Adipocyte (in vitro differentiated cells): ENCODE results near the gene PLCB4.

Experiments used
- DNase-seq: peaks from one replicate; pipeline ENCODE4 v3.0.0-alpha.2; 2015; ENCODE audit warnings: low read depth
- H3K27me3 ChIP-seq: replicated peaks from 2 replicates; pipeline ENCODE4 v1.7.0; 2013; ENCODE audit warnings: mild to moderate bottlenecking, low read length, moderate library complexity; ENCODE audit not compliant: control insufficient read depth, insufficient read depth
- H3K36me3 ChIP-seq: 2 replicates; pipeline ENCODE4 v1.7.0; 2013; ENCODE audit warnings: low read length, mild to moderate bottlenecking, moderate library complexity; ENCODE audit not compliant: control insufficient read depth, insufficient read depth, severe bottlenecking
- H3K4me1 ChIP-seq: 2 replicates; pipeline ENCODE4 v1.7.0; 2013; ENCODE audit warnings: mild to moderate bottlenecking, low read length, moderate library complexity; ENCODE audit not compliant: control insufficient read depth, insufficient read depth
- H3K4me3 ChIP-seq: 2 replicates; pipeline ENCODE4 v1.7.0; 2013; ENCODE audit warnings: mild to moderate bottlenecking, low read length, moderate library complexity
- H3K9ac ChIP-seq: 2 replicates; pipeline ENCODE4 v1.7.0; 2013; ENCODE audit warnings: mild to moderate bottlenecking, low read length, moderate library complexity
- H3K9me3 ChIP-seq: 2 replicates; pipeline ENCODE4 v1.7.0; 2013; ENCODE audit warnings: mild to moderate bottlenecking, low read length, moderate library complexity; ENCODE audit not compliant: control insufficient read depth

PLCB4 gene

GRCh38 chr20:9059931-9060330 is 9.0 kb upstream of the PLCB4 start:
- Histone ChIP-seq H3K9ac (no peak overlapping the region), H3K4me3 (no peak overlapping the region), H3K36me3 (no peaks in the 10 kb centered on the region), H3K4me1 (peaks cover 4% of the 10 kb centered on the region), H3K9me3 (no peaks in the 10 kb centered on the region), H3K27me3 (no peaks in the 10 kb centered on the region)
- peak; percentile 32 for DNase-seq

GRCh38 chr20:9061434-9061833 is 7.5 kb upstream of the PLCB4 start:
- Histone ChIP-seq H3K4me3 (no peak overlapping the region), H3K36me3 (no peaks in the 10 kb centered on the region), H3K4me1 (peaks cover 4% of the 10 kb centered on the region), H3K9ac (no peak overlapping the region), H3K27me3 (no peaks in the 10 kb centered on the region), H3K9me3 (no peaks in the 10 kb centered on the region)
- no peak for DNase-seq

- Histone ChIP-seq H3K9me3 (no peaks in the 10 kb centered on the region), H3K4me1 (peaks cover 4% of the 10 kb centered on the region), H3K27me3 (no peaks in the 10 kb centered on the region), H3K4me3 (no peak overlapping the region), H3K9ac (no peak overlapping the region), H3K36me3 (no peaks in the 10 kb centered on the region)
- DNase-seq = no peak
Measured at GRCh38 chr20:9062066-9062465, 6.8 kb upstream of the PLCB4 start.

DNA sequence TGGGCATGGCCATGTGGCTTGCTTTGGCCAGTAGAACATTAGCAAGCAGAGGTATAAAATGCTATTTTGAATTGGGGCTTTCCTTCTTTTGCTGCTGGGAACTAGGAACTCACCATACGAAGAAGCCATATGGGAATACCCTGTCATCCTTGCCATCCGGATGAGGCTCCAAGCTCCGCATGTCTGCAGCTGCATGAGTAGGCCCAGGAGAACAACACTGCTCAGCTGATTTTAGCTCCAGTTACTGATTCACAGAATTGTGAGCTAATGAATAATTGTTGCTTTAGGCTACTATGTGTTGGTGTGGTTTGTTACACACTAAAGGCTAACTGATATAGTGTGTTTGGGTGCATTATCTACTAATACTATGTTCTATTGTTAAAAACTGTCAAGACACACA is 2.7 kb upstream of the PLCB4 start:
- no peak overlapping the region for H3K9ac ChIP-seq
- H3K4me3 ChIP-seq = no peak overlapping the region
- H3K9me3 ChIP-seq = no peaks in the 10 kb centered on the region
- peaks cover 6% of the 10 kb centered on the region for H3K4me1 ChIP-seq
- no peaks in the 10 kb centered on the region for H3K36me3 ChIP-seq
- no peaks in the 10 kb centered on the region for H3K27me3 ChIP-seq
- no peak for DNase-seq

GRCh38 chr20:9068233-9068801 is 570 bp upstream of the PLCB4 start:
- H3K9ac ChIP-seq = peak overlapping the region; percentile 70
- DNase-seq = peak; percentile 74

DNA sequence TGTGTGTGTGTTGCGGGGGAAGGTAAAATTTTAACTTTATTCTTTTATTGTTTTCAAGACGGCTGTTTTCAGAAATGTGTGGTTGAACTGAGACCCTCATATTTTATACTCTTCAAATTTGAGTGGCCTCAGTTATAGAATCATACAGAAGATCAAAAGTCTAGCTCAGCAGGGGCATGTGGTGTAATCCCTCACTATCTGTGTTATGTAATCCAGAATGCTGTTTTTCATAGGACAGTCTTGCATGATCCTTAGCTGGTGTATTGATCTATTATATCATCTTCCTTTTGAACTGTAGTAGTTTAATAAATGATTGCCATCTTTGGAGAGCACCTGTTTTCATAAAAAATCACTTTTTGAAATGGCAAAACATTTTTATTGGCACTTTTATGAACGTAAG is 1.4 kb downstream of the PLCB4 start:
- no peaks in the 10 kb centered on the region for H3K9me3 ChIP-seq
- no peak overlapping the region for H3K4me3 ChIP-seq
- no peaks in the 10 kb centered on the region for H3K36me3 ChIP-seq
- no peak overlapping the region for H3K9ac ChIP-seq
- no peak for DNase-seq
- H3K27me3 ChIP-seq = no peaks in the 10 kb centered on the region
- H3K4me1 ChIP-seq = peaks cover 6% of the 10 kb centered on the region

More at GRCh38 chr20:9068233-9068801, 570 bp upstream of the PLCB4 start:
- H3K27me3 ChIP-seq = no peaks in the 10 kb centered on the region
- no peaks in the 10 kb centered on the region for H3K36me3 ChIP-seq
- H3K4me3 ChIP-seq = peak overlapping the region; percentile 86
- peaks cover 6% of the 10 kb centered on the region for H3K4me1 ChIP-seq
- no peaks in the 10 kb centered on the region for H3K9me3 ChIP-seq

- H3K4me3 ChIP-seq = no peak overlapping the region
- H3K27me3 ChIP-seq = no peaks in the 10 kb centered on the region
- DNase-seq = peak; percentile 27
Measured at GRCh38 chr20:9071976-9072726, 3.3 kb downstream of the PLCB4 start.

GRCh38 chr20:9072861-9073500 is 4.1 kb downstream of the PLCB4 start:
- no peaks in the 10 kb centered on the region for H3K9me3 ChIP-seq
- H3K4me3 ChIP-seq = no peak overlapping the region
- DNase-seq = no peak

More at GRCh38 chr20:9071976-9072726, 3.3 kb downstream of the PLCB4 start:
- Histone ChIP-seq H3K9ac (no peak overlapping the region), H3K9me3 (no peaks in the 10 kb centered on the region), H3K36me3 (no peaks in the 10 kb centered on the region), H3K4me1 (peaks cover 6% of the 10 kb centered on the region)

DNA sequence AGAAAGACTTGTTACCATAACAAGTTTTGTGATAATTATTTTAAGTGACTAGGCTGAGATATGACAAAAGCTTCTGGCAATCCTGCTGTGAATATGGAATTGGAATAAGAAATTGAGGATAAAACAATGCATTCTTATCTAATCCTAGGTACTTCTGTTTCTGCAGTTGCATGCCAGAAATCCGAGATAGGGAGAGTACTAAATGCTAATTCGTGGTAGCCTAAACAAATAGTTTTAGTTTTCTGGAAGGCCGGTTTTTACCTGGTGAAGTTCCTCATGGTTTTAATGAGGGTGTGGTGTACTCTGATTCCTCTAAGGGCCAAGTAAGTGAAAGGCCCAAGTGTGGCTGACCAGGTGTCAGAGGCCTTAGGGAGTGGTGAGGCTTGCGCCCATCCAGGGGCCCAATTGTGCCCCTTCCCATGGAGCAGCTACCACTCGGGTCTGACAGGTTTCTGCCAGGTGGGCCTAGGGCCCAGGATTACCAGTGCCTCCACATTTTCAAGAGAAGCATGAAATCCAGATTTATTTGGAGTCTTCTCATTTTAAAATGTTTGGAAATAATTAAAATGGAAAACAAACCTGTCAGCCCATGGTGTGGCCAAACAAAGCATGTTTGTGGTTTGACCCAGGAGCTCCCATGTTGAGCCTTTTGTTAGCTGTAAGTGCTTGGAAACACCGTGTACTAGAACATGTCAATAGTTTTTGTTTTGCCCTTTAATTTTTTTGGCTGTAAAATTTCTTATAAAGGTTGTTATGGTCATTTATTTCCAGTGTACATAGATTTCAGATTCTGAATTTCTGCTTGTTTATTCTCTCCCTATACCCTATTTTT is 6.6 kb downstream of the PLCB4 start:
- no peak overlapping the region for H3K4me3 ChIP-seq
- no peaks in the 10 kb centered on the region for H3K36me3 ChIP-seq
- DNase-seq = no peak
- H3K9me3 ChIP-seq = no peaks in the 10 kb centered on the region
- H3K4me1 ChIP-seq = no peaks in the 10 kb centered on the region
- no peaks in the 10 kb centered on the region for H3K27me3 ChIP-seq
- H3K9ac ChIP-seq = no peak overlapping the region

More at GRCh38 chr20:9072861-9073500, 4.1 kb downstream of the PLCB4 start:
- H3K9ac ChIP-seq = no peak overlapping the region
- H3K4me1 ChIP-seq = peaks cover 3% of the 10 kb centered on the region
- H3K27me3 ChIP-seq = no peaks in the 10 kb centered on the region
- H3K36me3 ChIP-seq = no peaks in the 10 kb centered on the region

DNA sequence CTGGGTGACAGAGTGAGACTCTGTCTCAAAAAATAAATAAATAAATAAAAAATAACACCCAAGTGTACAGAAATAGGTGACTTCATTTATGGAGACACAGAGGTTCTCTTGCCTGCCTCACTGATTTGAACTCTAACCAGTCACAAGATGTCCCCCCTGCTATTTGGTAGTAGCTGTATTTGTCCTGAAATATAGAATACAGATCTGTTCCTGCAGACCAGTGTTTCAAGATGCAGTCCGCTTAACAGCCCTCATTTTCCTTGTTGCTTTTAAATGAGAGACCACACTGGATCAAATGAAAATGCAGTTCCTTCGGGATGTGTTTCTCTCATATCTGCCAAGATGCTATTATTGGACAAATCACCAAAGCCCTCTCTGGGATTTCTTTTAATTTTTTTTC is 7.6 kb downstream of the PLCB4 start:
- H3K4me3 ChIP-seq = no peak overlapping the region
- peaks cover 2% of the 10 kb centered on the region for H3K4me1 ChIP-seq
- no peaks in the 10 kb centered on the region for H3K36me3 ChIP-seq
- no peaks in the 10 kb centered on the region for H3K9me3 ChIP-seq
- no peaks in the 10 kb centered on the region for H3K27me3 ChIP-seq
- no peak overlapping the region for H3K9ac ChIP-seq
- DNase-seq = no peak
